ENCODE measurements around the gene FILIP1L.

- TF ChIP-seq CTCF (IDR thresholded peaks at IDR 0.05) (no peak), POLR2A (IDR thresholded peaks at IDR 0.05) (no peak), POLR2AphosphoS5 (IDR thresholded peaks at IDR 0.05) (no peak)
Observed at GRCh38 chr3:100075196-100075595, 39.1 kb downstream of the FILIP1L start.

All from breast epithelium (tissue), 3 donors.